HUES6 (cell line): ENCODE results near the gene DPH5.

Experiments used
- H3K27ac ChIP-seq: 2 replicates; pipeline ENCODE4 v1.7.0; 2013; ENCODE audit warnings: low read depth, mild to moderate bottlenecking, low read length, inconsistent platforms
- H3K27me3 ChIP-seq: 2 replicates; pipeline ENCODE4 v1.6.1; 2013; ENCODE audit warnings: low read length; ENCODE audit not compliant: control insufficient read depth, insufficient read depth
- H3K36me3 ChIP-seq: 2 replicates; pipeline ENCODE4 v1.6.1; 2013; ENCODE audit warnings: low read length; ENCODE audit not compliant: control insufficient read depth, insufficient read depth
- H3K4me1 ChIP-seq: 2 replicates; pipeline ENCODE4 v1.6.1; 2013; ENCODE audit warnings: low read length; ENCODE audit not compliant: control insufficient read depth, insufficient read depth
- H3K4me3 ChIP-seq: 2 replicates; pipeline ENCODE4 v1.5.1; 2013; ENCODE audit warnings: low read depth, low read length
- H3K9ac ChIP-seq: one replicate; pipeline ENCODE4 v1.6.1; 2013; ENCODE audit warnings: mild to moderate bottlenecking, low read length
- H3K9me3 ChIP-seq: 2 replicates; pipeline ENCODE4 v1.6.1; 2013; ENCODE audit warnings: low read depth, low read length; ENCODE audit not compliant: control insufficient read depth, insufficient read depth

DPH5 gene

GRCh38 chr1:100988121-100988520 lies 37.5 kb downstream of the DPH5 start:
- Histone ChIP-seq H3K9me3 (no peaks in the 10 kb centered on the region), H3K4me1 (no peaks in the 10 kb centered on the region), H3K27ac (no peak overlapping the region), H3K27me3 (no peaks in the 10 kb centered on the region), H3K36me3 (peaks cover 38% of the 10 kb centered on the region), H3K9ac (no peak overlapping the region), H3K4me3 (no peak overlapping the region)

GRCh38 chr1:100982793-100983192 lies 42.8 kb downstream of the DPH5 start:
- Histone ChIP-seq H3K9ac (no peak overlapping the region), H3K4me3 (no peak overlapping the region), H3K27ac (no peak overlapping the region), H3K36me3 (peaks cover 5% of the 10 kb centered on the region), H3K4me1 (no peaks in the 10 kb centered on the region), H3K9me3 (no peaks in the 10 kb centered on the region), H3K27me3 (no peaks in the 10 kb centered on the region)

GRCh38 chr1:100979631-100980030 lies 46.0 kb downstream of the DPH5 start:
- Histone ChIP-seq H3K36me3 (peaks cover 28% of the 10 kb centered on the region), H3K4me3 (no peak overlapping the region), H3K9me3 (no peaks in the 10 kb centered on the region), H3K9ac (no peak overlapping the region), H3K4me1 (no peaks in the 10 kb centered on the region), H3K27ac (no peak overlapping the region), H3K27me3 (no peaks in the 10 kb centered on the region)

GRCh38 chr1:100976936-100977335 lies 48.6 kb downstream of the DPH5 start:
- peaks cover 28% of the 10 kb centered on the region for H3K36me3 ChIP-seq
- H3K9ac ChIP-seq: no peak overlapping the region
- no peaks in the 10 kb centered on the region for H3K27me3 ChIP-seq
- no peaks in the 10 kb centered on the region for H3K9me3 ChIP-seq
- no peak overlapping the region for H3K27ac ChIP-seq
- H3K4me1 ChIP-seq: peaks cover 14% of the 10 kb centered on the region
- no peak overlapping the region for H3K4me3 ChIP-seq

GRCh38 chr1:100972185-100972584 lies 53.4 kb downstream of the DPH5 start:
- peaks cover 27% of the 10 kb centered on the region for H3K36me3 ChIP-seq
- no peaks in the 10 kb centered on the region for H3K27me3 ChIP-seq
- no peaks in the 10 kb centered on the region for H3K9me3 ChIP-seq
- H3K9ac ChIP-seq: no peak overlapping the region
- H3K4me3 ChIP-seq: no peak overlapping the region
- H3K27ac ChIP-seq: no peak overlapping the region
- peaks cover 25% of the 10 kb centered on the region for H3K4me1 ChIP-seq

GRCh38 chr1:100971021-100971420 lies 54.6 kb downstream of the DPH5 start:
- H3K27ac ChIP-seq: no peak overlapping the region
- H3K4me3 ChIP-seq: no peak overlapping the region
- H3K36me3 ChIP-seq: peaks cover 30% of the 10 kb centered on the region
- H3K27me3 ChIP-seq: no peaks in the 10 kb centered on the region
- peaks cover 25% of the 10 kb centered on the region for H3K4me1 ChIP-seq
- H3K9me3 ChIP-seq: no peaks in the 10 kb centered on the region
- H3K9ac ChIP-seq: no peak overlapping the region

GRCh38 chr1:100969327-100969726 lies 56.3 kb downstream of the DPH5 start:
- Histone ChIP-seq H3K27ac (no peak overlapping the region), H3K27me3 (no peaks in the 10 kb centered on the region), H3K36me3 (peaks cover 34% of the 10 kb centered on the region), H3K4me1 (peaks cover 25% of the 10 kb centered on the region), H3K9me3 (no peaks in the 10 kb centered on the region), H3K4me3 (no peak overlapping the region), H3K9ac (no peak overlapping the region)

- Histone ChIP-seq H3K9ac (no peak overlapping the region), H3K4me1 (peaks cover 24% of the 10 kb centered on the region), H3K27ac (no peak overlapping the region), H3K9me3 (no peaks in the 10 kb centered on the region), H3K27me3 (no peaks in the 10 kb centered on the region), H3K4me3 (no peak overlapping the region), H3K36me3 (peaks cover 34% of the 10 kb centered on the region)
Observed at GRCh38 chr1:100968621-100969020, 57.0 kb downstream of the DPH5 start.

GRCh38 chr1:100960098-100960497 lies 65.5 kb downstream of the DPH5 start:
- peaks cover 5% of the 10 kb centered on the region; the same call in 1 of the 2 replicates for H3K36me3 ChIP-seq
- no peaks in the 10 kb centered on the region for H3K27me3 ChIP-seq
- H3K4me1 ChIP-seq: peaks cover 5% of the 10 kb centered on the region; the same call in 1 of the 2 replicates
- no peak overlapping the region for H3K9ac ChIP-seq
- H3K27ac ChIP-seq: no peak overlapping the region
- no peak overlapping the region for H3K4me3 ChIP-seq
- H3K9me3 ChIP-seq: no peaks in the 10 kb centered on the region

- Histone ChIP-seq H3K9ac (no peak overlapping the region), H3K36me3 (peaks cover 1% of the 10 kb centered on the region; the same call in 1 of the 2 replicates), H3K9me3 (no peaks in the 10 kb centered on the region), H3K4me3 (no peak overlapping the region), H3K27me3 (no peaks in the 10 kb centered on the region), H3K27ac (no peak overlapping the region), H3K4me1 (peaks cover 5% of the 10 kb centered on the region; the same call in 1 of the 2 replicates)
Observed at GRCh38 chr1:100959502-100960060, 66.0 kb downstream of the DPH5 start.

GRCh38 chr1:100955322-100955721 lies 70.3 kb downstream of the DPH5 start:
- Histone ChIP-seq H3K27me3 (no peaks in the 10 kb centered on the region), H3K9ac (no peak overlapping the region), H3K4me3 (no peak overlapping the region)

More at GRCh38 chr1:100955322-100955721, 70.3 kb downstream of the DPH5 start:
- H3K4me1 ChIP-seq: peaks cover 42% of the 10 kb centered on the region
- peaks cover 7% of the 10 kb centered on the region; the same call in 1 of the 2 replicates for H3K36me3 ChIP-seq
- H3K9me3 ChIP-seq: no peaks in the 10 kb centered on the region
- H3K27ac ChIP-seq: no peak overlapping the region
